ENCODE results near the gene KDM6B.

The KDM6B gene

DNA sequence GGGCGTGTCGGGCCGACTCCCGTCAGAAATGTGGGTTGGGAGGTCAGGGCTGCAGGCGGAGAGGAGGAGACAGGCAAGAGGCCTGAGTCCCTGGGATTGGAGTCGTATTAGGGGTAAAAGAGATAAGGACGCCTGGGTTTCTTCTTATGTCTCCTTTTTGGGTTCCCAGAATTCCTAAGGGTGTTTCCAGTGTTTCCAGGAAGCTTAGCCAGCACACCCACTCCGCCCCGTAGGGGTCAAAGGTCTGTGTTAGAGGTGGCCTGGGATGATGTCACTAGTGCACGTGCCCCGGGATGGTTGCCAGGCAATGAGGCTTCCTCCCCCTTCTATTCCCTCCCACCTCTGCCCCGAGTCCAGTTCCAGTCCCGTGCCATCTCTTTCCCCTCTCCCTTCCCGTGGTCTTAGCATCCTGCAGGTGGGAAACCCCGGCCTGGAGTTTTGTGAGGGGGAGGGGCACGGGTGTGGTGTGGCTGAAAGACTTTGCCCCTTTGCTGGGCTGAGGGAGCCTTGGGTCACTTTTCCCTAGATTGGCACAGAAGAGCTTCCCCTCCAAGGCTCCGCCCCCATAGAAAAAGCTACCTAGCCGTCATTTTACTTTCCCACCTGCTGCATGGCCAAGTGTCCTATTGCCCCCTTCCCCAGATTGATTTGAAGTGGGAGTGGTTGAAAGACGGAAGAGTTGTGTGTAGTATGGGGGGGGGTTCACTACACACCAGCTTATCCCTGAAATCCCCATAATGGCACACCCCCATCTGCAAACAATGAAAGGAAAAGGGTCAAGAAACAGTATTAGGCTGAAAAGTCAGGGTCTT lies 2.8 kb downstream of the KDM6B start (continued):
- TF ChIP-seq, protein P1, sequence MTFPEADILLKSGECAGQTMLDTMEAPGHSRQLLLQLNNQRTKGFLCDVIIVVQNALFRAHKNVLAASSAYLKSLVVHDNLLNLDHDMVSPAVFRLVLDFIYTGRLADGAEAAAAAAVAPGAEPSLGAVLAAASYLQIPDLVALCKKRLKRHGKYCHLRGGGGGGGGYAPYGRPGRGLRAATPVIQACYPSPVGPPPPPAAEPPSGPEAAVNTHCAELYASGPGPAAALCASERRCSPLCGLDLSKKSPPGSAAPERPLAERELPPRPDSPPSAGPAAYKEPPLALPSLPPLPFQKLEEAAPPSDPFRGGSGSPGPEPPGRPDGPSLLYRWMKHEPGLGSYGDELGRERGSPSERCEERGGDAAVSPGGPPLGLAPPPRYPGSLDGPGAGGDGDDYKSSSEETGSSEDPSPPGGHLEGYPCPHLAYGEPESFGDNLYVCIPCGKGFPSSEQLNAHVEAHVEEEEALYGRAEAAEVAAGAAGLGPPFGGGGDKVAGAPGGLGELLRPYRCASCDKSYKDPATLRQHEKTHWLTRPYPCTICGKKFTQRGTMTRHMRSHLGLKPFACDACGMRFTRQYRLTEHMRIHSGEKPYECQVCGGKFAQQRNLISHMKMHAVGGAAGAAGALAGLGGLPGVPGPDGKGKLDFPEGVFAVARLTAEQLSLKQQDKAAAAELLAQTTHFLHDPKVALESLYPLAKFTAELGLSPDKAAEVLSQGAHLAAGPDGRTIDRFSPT (tag by site-specific recombination; IDR thresholded peaks at IDR 0.05) = peak; percentile 95
- TF ChIP-seq ZNF311 (tag by site-specific recombination; IDR thresholded peaks at IDR 0.05; ENCODE audit: borderline replicate concordance) (no peak), ZNF76 (tag by site-specific recombination; IDR thresholded peaks at IDR 0.05; ENCODE audit: borderline replicate concordance, low read depth) (peak; percentile 92), REST (tag by site-specific recombination; IDR thresholded peaks at IDR 0.05) (peak; percentile 49; the same call in 1 of the 2 replicates), ZNF558 (tag by site-specific recombination; IDR thresholded peaks at IDR 0.05) (peak; percentile 88), ZNF548 (tag by site-specific recombination; IDR thresholded peaks at IDR 0.05) (no peak), ZNF266 (tag by site-specific recombination; IDR thresholded peaks at IDR 0.05; ENCODE audit: low read depth) (no peak), ZNF146 (tag by site-specific recombination; IDR thresholded peaks at IDR 0.05) (peak; percentile 76)
- TF ChIP-seq, protein P2, sequence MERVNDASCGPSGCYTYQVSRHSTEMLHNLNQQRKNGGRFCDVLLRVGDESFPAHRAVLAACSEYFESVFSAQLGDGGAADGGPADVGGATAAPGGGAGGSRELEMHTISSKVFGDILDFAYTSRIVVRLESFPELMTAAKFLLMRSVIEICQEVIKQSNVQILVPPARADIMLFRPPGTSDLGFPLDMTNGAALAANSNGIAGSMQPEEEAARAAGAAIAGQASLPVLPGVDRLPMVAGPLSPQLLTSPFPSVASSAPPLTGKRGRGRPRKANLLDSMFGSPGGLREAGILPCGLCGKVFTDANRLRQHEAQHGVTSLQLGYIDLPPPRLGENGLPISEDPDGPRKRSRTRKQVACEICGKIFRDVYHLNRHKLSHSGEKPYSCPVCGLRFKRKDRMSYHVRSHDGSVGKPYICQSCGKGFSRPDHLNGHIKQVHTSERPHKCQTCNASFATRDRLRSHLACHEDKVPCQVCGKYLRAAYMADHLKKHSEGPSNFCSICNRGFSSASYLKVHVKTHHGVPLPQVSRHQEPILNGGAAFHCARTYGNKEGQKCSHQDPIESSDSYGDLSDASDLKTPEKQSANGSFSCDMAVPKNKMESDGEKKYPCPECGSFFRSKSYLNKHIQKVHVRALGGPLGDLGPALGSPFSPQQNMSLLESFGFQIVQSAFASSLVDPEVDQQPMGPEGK (tag by site-specific recombination; IDR thresholded peaks at IDR 0.05) = peak; percentile 100

GRCh38 chr17:7837408-7838088 lies 3.5 kb downstream of the KDM6B start:
- H3K36me3 ChIP-seq (ENCODE audit: control insufficient read depth in 2 of 2, insufficient read depth in 1 of 2, low read length in 2 of 2) = peaks cover 0 to 7% of the 10 kb centered on the region in 2 experiments; a peak in 1 of 3 replicates
- H3K9me3 ChIP-seq (ENCODE audit: control insufficient read depth, insufficient read depth, low read depth, low read length) = no peaks in the 10 kb centered on the region
- ChIA-PET CTCF (interaction anchor here (0.6 to 2.5 kb wide), 9 partner anchors 14 to 100 kb away, joined by 3 to 14 read pairs (median 4); partner anchors contain the start of gene NAA38), POLR2A (interaction anchor here (0.7 to 1.4 kb wide), 5 partner anchors 7 to 556 kb away, joined by 3 to 8 read pairs (median 4); partner anchors contain the start of genes CYB5D1, NAA38, TP53 and WRAP53)
- no peak overlapping the region for H3K4me3 ChIP-seq (ENCODE audit: low read depth, low read length)
- H3K27ac ChIP-seq (ENCODE audit: extremely low read depth, low read depth, low read length) = peak overlapping the region; percentile 100
- TF ChIP-seq ZNF266 (tag by site-specific recombination; IDR thresholded peaks at IDR 0.05; ENCODE audit: low read depth) (no peak), MYNN (tag by site-specific recombination; IDR thresholded peaks at IDR 0.05; ENCODE audit: borderline replicate concordance) (peak; percentile 29; the same call in 1 of the 2 replicates), IKZF3 (tag by site-specific recombination; IDR thresholded peaks at IDR 0.05) (no peak), ZNF624 (tag by site-specific recombination; IDR thresholded peaks at IDR 0.05) (no peak), ZFHX2 (tag by site-specific recombination; conservative IDR thresholded peaks at IDR 0.05) (peak; percentile 9; the same call in 1 of the 2 replicates), ZNF777 (tag by site-specific recombination; IDR thresholded peaks at IDR 0.05; ENCODE audit: borderline replicate concordance) (no peak), ZNF169 (tag by site-specific recombination; IDR thresholded peaks at IDR 0.05) (no peak), ZNF10 (tag by site-specific recombination; IDR thresholded peaks at IDR 0.05) (peak; percentile 52; the same call in 1 of the 2 replicates), ZBTB48 (tag by site-specific recombination; IDR thresholded peaks at IDR 0.05) (peak; percentile 93), ZXDB (tag by site-specific recombination; IDR thresholded peaks at IDR 0.05) (no peak)
- TF ChIP-seq, protein P3, sequence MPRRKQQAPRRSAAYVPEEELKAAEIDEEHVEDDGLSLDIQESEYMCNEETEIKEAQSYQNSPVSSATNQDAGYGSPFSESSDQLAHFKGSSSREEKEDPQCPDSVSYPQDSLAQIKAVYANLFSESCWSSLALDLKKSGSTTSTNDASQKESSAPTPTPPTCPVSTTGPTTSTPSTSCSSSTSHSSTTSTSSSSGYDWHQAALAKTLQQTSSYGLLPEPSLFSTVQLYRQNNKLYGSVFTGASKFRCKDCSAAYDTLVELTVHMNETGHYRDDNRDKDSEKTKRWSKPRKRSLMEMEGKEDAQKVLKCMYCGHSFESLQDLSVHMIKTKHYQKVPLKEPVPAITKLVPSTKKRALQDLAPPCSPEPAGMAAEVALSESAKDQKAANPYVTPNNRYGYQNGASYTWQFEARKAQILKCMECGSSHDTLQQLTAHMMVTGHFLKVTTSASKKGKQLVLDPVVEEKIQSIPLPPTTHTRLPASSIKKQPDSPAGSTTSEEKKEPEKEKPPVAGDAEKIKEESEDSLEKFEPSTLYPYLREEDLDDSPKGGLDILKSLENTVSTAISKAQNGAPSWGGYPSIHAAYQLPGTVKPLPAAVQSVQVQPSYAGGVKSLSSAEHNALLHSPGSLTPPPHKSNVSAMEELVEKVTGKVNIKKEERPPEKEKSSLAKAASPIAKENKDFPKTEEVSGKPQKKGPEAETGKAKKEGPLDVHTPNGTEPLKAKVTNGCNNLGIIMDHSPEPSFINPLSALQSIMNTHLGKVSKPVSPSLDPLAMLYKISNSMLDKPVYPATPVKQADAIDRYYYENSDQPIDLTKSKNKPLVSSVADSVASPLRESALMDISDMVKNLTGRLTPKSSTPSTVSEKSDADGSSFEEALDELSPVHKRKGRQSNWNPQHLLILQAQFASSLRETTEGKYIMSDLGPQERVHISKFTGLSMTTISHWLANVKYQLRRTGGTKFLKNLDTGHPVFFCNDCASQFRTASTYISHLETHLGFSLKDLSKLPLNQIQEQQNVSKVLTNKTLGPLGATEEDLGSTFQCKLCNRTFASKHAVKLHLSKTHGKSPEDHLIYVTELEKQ (tag by site-specific recombination; IDR thresholded peaks at IDR 0.05; ENCODE audit: borderline replicate concordance) = no peak
- H3K4me1 ChIP-seq (ENCODE audit: control insufficient read depth, insufficient read depth, low read length) = peaks cover 32% of the 10 kb centered on the region
